ENCODE data around the gene PARVA.

DNA sequence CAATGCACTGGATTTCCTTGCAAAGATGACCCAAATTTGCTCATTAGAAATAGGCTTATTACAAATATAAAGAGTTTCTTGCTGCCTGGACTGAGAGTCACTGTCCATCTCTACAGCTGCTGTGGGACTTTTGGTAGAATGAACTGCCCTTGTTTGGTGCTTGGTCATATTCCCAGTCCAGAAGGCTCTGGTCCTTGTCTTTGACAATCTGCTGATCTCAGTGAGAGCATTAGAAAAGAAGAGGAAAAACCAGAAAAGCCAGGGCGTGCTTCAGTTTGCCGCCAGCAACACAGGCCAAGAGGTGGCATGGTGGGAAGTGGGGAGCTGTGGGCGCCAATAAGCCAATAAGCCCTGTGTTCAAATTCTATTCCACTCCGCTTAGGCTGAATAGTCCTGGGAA lies 48.2 kb upstream of the PARVA start:
- no peak for TF ChIP-seq CTCF (IDR thresholded peaks at IDR 0.05)
- TF ChIP-seq POLR2A (IDR thresholded peaks at IDR 0.05) = no peak
